ENCODE measurements around the gene ZNF653. TPM values are rescaled to one million over a fixed set of nuclear protein-coding genes. Genes with fewer than 3 reads are reported as not detected.

ZNF653 gene
- total RNA-seq, 2 donors from 2014 or later: 12.3 to 12.6 TPM

DNA sequence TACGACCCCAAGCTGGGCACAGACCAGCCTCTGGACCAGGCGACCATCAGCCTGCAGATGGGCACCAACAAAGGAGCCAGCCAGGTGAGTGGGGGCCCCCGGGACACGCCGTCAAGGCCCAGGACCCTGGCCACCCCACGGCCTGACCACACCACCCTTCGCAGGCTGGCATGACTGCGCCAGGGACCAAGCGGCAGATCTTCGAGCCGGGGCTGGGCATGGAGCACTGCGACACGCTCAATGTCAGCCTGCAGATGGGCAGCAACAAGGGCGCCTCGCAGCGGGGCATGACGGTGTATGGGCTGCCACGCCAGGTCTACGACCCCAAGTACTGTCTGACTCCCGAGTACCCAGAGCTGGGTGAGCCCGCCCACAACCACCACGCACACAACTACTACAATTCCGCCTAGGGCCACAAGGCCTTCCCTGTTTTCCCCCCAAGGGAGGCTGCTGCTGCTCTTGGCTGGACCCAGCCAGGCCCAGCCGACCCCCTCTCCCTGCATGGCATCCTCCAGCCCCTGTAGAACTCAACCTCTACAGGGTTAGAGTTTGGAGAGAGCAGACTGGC, 43.8 kb upstream of the ZNF653 start:
- Mint-ChIP-seq H3K4me3 (no peak overlapping the region), H3K27me3 (ENCODE audit: insufficient read depth) (no peaks in the 10 kb centered on the region), H3K9me3 (no peaks in the 10 kb centered on the region), H3K36me3 (ENCODE audit: low read depth) (peaks cover 20% of the 10 kb centered on the region), H3K27ac (no peak overlapping the region), H3K4me1 (no peaks in the 10 kb centered on the region)
- H3K4me3 ChIP-seq (ENCODE audit: low read length): no peak overlapping the region
- no peaks in the 10 kb centered on the region for H3K27me3 ChIP-seq (ENCODE audit: control insufficient read depth, insufficient read depth, low read length, poor library complexity, severe bottlenecking)
- WGBS, 2 experiments (ENCODE audit: insufficient coverage in 1 of 2, insufficient read length in 1 of 2): 95 to 96% methylated on average over 18 to 24 of the region's 24 CpGs
- no peak for DNase-seq
- no peaks in the 10 kb centered on the region for H3K9me3 ChIP-seq (ENCODE audit: control insufficient read depth, low read length)
- H3K36me3 ChIP-seq (ENCODE audit: control insufficient read depth, insufficient read depth, low read length): peaks cover 44% of the 10 kb centered on the region
- no peak overlapping the region for H3K27ac ChIP-seq (ENCODE audit: low read depth, low read length)
- TF ChIP-seq, protein P1, sequence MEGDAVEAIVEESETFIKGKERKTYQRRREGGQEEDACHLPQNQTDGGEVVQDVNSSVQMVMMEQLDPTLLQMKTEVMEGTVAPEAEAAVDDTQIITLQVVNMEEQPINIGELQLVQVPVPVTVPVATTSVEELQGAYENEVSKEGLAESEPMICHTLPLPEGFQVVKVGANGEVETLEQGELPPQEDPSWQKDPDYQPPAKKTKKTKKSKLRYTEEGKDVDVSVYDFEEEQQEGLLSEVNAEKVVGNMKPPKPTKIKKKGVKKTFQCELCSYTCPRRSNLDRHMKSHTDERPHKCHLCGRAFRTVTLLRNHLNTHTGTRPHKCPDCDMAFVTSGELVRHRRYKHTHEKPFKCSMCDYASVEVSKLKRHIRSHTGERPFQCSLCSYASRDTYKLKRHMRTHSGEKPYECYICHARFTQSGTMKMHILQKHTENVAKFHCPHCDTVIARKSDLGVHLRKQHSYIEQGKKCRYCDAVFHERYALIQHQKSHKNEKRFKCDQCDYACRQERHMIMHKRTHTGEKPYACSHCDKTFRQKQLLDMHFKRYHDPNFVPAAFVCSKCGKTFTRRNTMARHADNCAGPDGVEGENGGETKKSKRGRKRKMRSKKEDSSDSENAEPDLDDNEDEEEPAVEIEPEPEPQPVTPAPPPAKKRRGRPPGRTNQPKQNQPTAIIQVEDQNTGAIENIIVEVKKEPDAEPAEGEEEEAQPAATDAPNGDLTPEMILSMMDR (conservative IDR thresholded peaks at IDR 0.05): no peak
- H3K9ac ChIP-seq (ENCODE audit: extremely low read depth, low read length, poor library complexity, severe bottlenecking): no peak overlapping the region
- H3K4me1 ChIP-seq (ENCODE audit: control insufficient read depth, insufficient read depth, low read length): no peaks in the 10 kb centered on the region

DNA sequence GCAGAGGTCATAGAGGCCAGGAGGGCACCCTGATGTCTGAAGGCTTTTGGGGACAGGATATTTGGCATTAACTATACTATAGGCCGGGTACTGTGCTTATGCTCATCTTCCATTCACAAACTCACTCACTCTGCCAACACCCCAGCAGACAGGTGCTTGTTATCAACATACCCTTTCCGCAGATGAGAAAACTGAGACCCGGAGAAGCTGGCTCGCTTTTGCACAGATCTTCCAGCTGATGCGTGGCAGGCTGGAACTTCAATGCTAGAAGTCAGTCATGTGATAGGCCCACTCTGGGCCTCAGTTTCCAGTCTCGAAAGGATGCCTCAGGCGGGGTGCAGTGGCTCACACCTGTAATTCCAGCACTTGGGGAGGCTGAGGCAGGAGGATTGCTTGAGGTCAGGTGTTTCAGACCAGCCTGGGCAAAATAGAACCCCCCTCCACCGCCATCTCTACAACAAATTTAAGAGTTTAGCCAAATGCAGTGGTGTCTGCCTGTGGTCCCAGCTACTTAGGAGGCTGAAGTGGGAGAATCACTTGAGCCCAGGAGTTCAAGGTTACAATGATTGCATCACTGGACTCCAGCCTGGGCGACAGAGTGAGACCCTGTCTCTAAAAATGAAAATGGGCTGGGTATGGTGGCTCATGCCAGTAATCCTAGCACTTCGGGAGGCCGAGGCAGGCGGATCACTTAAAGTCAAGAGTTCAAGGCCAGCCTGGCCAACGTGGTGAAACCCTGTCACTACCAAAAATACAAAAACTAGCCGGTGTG, 42.5 kb upstream of the ZNF653 start:
- WGBS, 2 experiments (ENCODE audit: insufficient coverage in 1 of 2, insufficient read length in 1 of 2): 96% methylated on average over 11 to 14 of the region's 14 CpGs
- Histone ChIP-seq H3K27ac (ENCODE audit: low read depth, low read length) (no peak overlapping the region), H3K4me3 (ENCODE audit: low read length) (no peak overlapping the region), H3K4me1 (ENCODE audit: control insufficient read depth, insufficient read depth, low read length) (no peaks in the 10 kb centered on the region), H3K36me3 (ENCODE audit: control insufficient read depth, insufficient read depth, low read length) (peaks cover 41% of the 10 kb centered on the region), H3K9ac (ENCODE audit: extremely low read depth, low read length, poor library complexity, severe bottlenecking) (no peak overlapping the region), H3K27me3 (ENCODE audit: control insufficient read depth, insufficient read depth, low read length, poor library complexity, severe bottlenecking) (no peaks in the 10 kb centered on the region), H3K9me3 (ENCODE audit: control insufficient read depth, low read length) (no peaks in the 10 kb centered on the region)
- no peaks in the 10 kb centered on the region for H3K4me1 Mint-ChIP-seq
- H3K27ac Mint-ChIP-seq: no peak overlapping the region
- H3K27me3 Mint-ChIP-seq (ENCODE audit: insufficient read depth): no peaks in the 10 kb centered on the region
- peaks cover 14% of the 10 kb centered on the region for H3K36me3 Mint-ChIP-seq (ENCODE audit: low read depth)
- H3K9me3 Mint-ChIP-seq: no peaks in the 10 kb centered on the region
- no peak for DNase-seq
- H3K4me3 Mint-ChIP-seq: no peak overlapping the region
- TF ChIP-seq, protein P1 (conservative IDR thresholded peaks at IDR 0.05): no peak

DNA sequence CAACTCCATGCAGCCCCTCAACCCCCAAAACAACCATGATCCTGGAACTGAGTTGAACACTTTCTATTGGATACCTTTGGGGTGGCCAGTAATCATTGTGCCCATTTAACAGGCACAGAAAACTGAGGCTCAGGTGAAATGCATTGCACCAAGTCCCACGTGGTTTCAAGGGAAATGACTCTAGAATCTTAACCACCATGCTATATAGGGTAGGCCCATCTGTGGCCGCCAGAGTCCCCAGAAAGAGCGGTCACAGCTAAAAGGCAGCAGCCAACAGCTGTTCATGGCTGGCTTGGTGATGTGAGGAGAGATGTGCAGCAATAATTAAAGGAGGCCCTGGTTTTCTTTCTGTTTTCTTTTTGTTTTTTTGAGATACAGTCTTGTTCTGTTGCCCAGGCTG, 35.6 kb upstream of the ZNF653 start:
- H3K27me3 ChIP-seq (ENCODE audit: control insufficient read depth, insufficient read depth, low read length, poor library complexity, severe bottlenecking): no peaks in the 10 kb centered on the region
- peaks cover 22% of the 10 kb centered on the region for H3K36me3 ChIP-seq (ENCODE audit: control insufficient read depth, insufficient read depth, low read length)
- no peak overlapping the region for H3K4me3 Mint-ChIP-seq
- peaks cover 4% of the 10 kb centered on the region for H3K4me1 ChIP-seq (ENCODE audit: control insufficient read depth, insufficient read depth, low read length)
- H3K27me3 Mint-ChIP-seq (ENCODE audit: insufficient read depth): no peaks in the 10 kb centered on the region
- no peaks in the 10 kb centered on the region for H3K9me3 Mint-ChIP-seq
- no peak overlapping the region for H3K27ac ChIP-seq (ENCODE audit: low read depth, low read length)
- no peak for DNase-seq
- no peak overlapping the region for H3K4me3 ChIP-seq (ENCODE audit: low read length)
- H3K36me3 Mint-ChIP-seq (ENCODE audit: low read depth): peaks cover 3% of the 10 kb centered on the region
- 86 to 94% methylated on average over 3 of the region's 3 CpGs for WGBS, 2 experiments (ENCODE audit: insufficient coverage in 1 of 2, insufficient read length in 1 of 2)
- TF ChIP-seq, protein P1 (conservative IDR thresholded peaks at IDR 0.05): no peak
- H3K9ac ChIP-seq (ENCODE audit: extremely low read depth, low read length, poor library complexity, severe bottlenecking): no peak overlapping the region
- no peak overlapping the region for H3K27ac Mint-ChIP-seq
- H3K9me3 ChIP-seq (ENCODE audit: control insufficient read depth, low read length): no peaks in the 10 kb centered on the region
- peaks cover 13% of the 10 kb centered on the region for H3K4me1 Mint-ChIP-seq

Measured in endodermal cell (in vitro differentiated cells).